Fibroblast of skin of abdomen (primary cell): ENCODE data around the gene BCL11A.
A peak's percentile ranks its signal among the peaks of the same experiment; 100 is the strongest.

ENCODE experiments used
- DNase-seq: peaks from one replicate; pipeline ENCODE4 v3.0.0-alpha.2; 2013

BCL11A gene

GRCh38 chr2:60558536-60558935 lies 5.1 kb upstream of the BCL11A start:
- DNase-seq: no peak

- no peak for DNase-seq
These were observed 4.0 kb upstream of the BCL11A start for GRCh38 chr2:60557486-60557864.

- DNase-seq: no peak
These were observed 3.4 kb upstream of the BCL11A start for GRCh38 chr2:60556576-60557485.

GRCh38 chr2:60556175-60556574 lies 2.7 kb upstream of the BCL11A start:
- DNase-seq: no peak

GRCh38 chr2:60555783-60556139 lies 2.3 kb upstream of the BCL11A start:
- DNase-seq: no peak

- peak; percentile 82 for DNase-seq
These were observed 1.8 kb upstream of the BCL11A start for GRCh38 chr2:60555066-60555782.

GRCh38 chr2:60554646-60555065 lies 1.2 kb upstream of the BCL11A start:
- no peak for DNase-seq

GRCh38 chr2:60554074-60554645 lies 706 bp upstream of the BCL11A start:
- no peak for DNase-seq

GRCh38 chr2:60552851-60553494 lies 481 bp downstream of the BCL11A start:
- no peak for DNase-seq

- DNase-seq: no peak
These were observed 1.2 kb downstream of the BCL11A start for GRCh38 chr2:60552078-60552850.

GRCh38 chr2:60551240-60552077 lies 2.0 kb downstream of the BCL11A start:
- peak; percentile 73 for DNase-seq

- DNase-seq: no peak
These were observed 2.5 kb downstream of the BCL11A start for GRCh38 chr2:60550984-60551239.

GRCh38 chr2:60550178-60550983 lies 3.1 kb downstream of the BCL11A start:
- DNase-seq: peak; percentile 95

GRCh38 chr2:60549928-60550177 lies 3.6 kb downstream of the BCL11A start:
- DNase-seq: no peak

- no peak for DNase-seq
These were observed 4.1 kb downstream of the BCL11A start for GRCh38 chr2:60549238-60549927.

- DNase-seq: no peak
These were observed 4.6 kb downstream of the BCL11A start for GRCh38 chr2:60548845-60549237.

- no peak for DNase-seq
These were observed 5.1 kb downstream of the BCL11A start for GRCh38 chr2:60548311-60548710.

- DNase-seq: no peak
These were observed 5.6 kb downstream of the BCL11A start for GRCh38 chr2:60547841-60548240.

- DNase-seq: no peak
These were observed 6.6 kb downstream of the BCL11A start for GRCh38 chr2:60546756-60547420.
